ENCODE data around the gene LBP.

The LBP gene

DNA sequence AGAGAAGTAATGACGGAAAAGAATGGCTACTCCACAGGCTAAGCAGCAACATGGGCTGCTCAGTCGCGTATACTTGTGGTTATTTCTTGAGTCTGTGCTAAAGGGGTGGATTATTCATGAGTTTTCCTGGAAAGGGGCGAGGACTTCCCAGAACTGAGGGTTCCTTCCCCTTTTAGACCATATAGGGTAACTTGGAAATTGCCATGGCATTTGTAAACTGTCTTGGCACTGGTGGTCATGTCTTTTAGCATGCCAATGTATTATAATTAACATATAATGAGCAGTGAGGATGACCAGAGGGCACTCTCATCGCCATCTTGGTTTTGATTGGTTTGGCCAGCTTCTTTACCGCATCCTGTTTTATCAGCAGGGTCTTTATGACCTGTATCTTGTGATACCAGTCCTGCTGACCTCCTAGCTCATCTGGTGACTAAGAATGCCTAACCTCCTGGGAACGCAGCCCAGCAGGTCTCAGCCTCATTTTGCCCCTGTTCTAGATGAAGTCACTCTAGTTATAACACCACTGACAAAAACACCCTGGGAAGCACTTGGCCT, 11.4 kb downstream of the LBP start:
- TF ChIP-seq, protein P1, sequence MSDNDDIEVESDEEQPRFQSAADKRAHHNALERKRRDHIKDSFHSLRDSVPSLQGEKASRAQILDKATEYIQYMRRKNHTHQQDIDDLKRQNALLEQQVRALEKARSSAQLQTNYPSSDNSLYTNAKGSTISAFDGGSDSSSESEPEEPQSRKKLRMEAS (IDR thresholded peaks at IDR 0.05): no peak
- TF ChIP-seq, protein P2, sequence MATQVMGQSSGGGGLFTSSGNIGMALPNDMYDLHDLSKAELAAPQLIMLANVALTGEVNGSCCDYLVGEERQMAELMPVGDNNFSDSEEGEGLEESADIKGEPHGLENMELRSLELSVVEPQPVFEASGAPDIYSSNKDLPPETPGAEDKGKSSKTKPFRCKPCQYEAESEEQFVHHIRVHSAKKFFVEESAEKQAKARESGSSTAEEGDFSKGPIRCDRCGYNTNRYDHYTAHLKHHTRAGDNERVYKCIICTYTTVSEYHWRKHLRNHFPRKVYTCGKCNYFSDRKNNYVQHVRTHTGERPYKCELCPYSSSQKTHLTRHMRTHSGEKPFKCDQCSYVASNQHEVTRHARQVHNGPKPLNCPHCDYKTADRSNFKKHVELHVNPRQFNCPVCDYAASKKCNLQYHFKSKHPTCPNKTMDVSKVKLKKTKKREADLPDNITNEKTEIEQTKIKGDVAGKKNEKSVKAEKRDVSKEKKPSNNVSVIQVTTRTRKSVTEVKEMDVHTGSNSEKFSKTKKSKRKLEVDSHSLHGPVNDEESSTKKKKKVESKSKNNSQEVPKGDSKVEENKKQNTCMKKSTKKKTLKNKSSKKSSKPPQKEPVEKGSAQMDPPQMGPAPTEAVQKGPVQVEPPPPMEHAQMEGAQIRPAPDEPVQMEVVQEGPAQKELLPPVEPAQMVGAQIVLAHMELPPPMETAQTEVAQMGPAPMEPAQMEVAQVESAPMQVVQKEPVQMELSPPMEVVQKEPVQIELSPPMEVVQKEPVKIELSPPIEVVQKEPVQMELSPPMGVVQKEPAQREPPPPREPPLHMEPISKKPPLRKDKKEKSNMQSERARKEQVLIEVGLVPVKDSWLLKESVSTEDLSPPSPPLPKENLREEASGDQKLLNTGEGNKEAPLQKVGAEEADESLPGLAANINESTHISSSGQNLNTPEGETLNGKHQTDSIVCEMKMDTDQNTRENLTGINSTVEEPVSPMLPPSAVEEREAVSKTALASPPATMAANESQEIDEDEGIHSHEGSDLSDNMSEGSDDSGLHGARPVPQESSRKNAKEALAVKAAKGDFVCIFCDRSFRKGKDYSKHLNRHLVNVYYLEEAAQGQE (IDR thresholded peaks at IDR 0.05; ENCODE audit: low read depth): no peak
- TF ChIP-seq RAD21 (IDR thresholded peaks at IDR 0.05; ENCODE audit: low read depth): no peak
- TF ChIP-seq ZBTB7A (IDR thresholded peaks at IDR 0.05; ENCODE audit: low read depth): no peak

DNA sequence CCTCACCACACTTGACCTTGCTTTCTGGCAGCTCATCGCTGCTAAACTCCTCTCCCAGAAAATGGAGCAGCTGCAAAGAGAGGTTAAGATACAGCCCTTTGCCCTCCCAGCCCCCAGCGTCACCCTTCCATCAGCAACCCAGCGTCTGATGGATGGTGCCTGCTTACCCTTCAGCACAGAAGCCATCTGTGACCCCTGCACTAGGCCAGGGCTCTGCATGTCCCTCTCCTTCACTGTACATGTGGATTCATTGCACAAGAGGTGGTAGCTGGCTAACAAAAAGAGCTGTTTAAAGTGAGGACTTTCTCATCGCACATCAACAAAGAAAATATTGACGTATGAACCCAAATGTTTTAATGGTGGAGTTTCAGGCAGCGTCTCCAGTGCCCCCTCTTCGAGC, 12.3 kb downstream of the LBP start:
- TF ChIP-seq, protein P2 (IDR thresholded peaks at IDR 0.05; ENCODE audit: low read depth): no peak
- TF ChIP-seq EP300 (IDR thresholded peaks at IDR 0.05; ENCODE audit: borderline replicate concordance) (no peak), YY1 (IDR thresholded peaks at IDR 0.05; ENCODE audit: low read depth) (no peak), ZBTB7A (IDR thresholded peaks at IDR 0.05; ENCODE audit: low read depth) (no peak), EGR1 (IDR thresholded peaks at IDR 0.05) (no peak), TEAD4 (IDR thresholded peaks at IDR 0.05) (no peak), NFIC (IDR thresholded peaks at IDR 0.05) (no peak), TCF12 (IDR thresholded peaks at IDR 0.05; ENCODE audit: low read depth) (no peak), CEBPB (IDR thresholded peaks at IDR 0.05) (no peak), FOXM1 (IDR thresholded peaks at IDR 0.05; ENCODE audit: borderline replicate concordance, low read depth) (no peak), RAD21 (IDR thresholded peaks at IDR 0.05; ENCODE audit: low read depth) (no peak), CREB1 (IDR thresholded peaks at IDR 0.05; ENCODE audit: low read depth) (no peak), TAF1 (IDR thresholded peaks at IDR 0.05; ENCODE audit: low read depth) (no peak)
- TF ChIP-seq, protein P1 (IDR thresholded peaks at IDR 0.05): no peak
- TF ChIP-seq, protein P3, sequence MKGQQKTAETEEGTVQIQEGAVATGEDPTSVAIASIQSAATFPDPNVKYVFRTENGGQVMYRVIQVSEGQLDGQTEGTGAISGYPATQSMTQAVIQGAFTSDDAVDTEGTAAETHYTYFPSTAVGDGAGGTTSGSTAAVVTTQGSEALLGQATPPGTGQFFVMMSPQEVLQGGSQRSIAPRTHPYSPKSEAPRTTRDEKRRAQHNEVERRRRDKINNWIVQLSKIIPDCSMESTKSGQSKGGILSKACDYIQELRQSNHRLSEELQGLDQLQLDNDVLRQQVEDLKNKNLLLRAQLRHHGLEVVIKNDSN (IDR thresholded peaks at IDR 0.05): no peak

DNA sequence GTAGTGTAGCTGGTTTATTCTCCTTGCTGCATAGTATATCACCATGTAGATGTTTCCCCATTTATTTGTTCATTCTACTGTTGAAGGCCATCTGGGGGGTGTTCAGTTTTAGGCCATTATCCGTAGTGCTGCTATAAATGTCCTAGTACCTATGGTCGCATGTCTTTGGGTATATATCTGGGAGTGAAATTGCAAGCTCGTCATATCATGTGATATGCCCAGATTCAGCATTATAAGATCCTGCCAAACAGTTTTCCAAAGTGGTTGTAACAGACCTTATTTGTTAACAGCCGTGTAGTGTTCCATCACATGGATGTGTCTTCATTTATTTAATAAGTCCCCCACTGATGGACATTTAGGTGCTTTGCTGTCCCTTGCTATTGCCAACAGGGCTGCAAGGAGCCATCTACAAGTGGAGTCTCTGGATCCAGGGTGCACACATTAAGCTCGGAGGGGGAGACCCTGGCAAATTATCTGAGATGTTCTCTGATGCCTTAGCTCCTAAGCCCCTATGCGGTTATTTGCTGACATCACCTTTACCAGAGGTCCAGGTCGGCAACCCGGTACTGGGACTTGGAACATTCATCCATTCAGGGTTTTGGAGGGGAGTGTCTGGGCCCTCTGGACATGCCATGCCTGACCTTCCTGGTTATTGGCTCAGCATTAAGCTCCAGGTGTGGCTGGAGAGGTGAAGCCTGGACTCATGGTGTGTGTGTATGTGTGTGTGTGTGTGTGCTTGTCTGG, 16.9 kb downstream of the LBP start:
- TF ChIP-seq CEBPB (IDR thresholded peaks at IDR 0.05) (no peak), TCF12 (IDR thresholded peaks at IDR 0.05; ENCODE audit: low read depth) (no peak), CREB1 (IDR thresholded peaks at IDR 0.05; ENCODE audit: low read depth) (no peak), RAD21 (IDR thresholded peaks at IDR 0.05; ENCODE audit: low read depth) (no peak), EGR1 (IDR thresholded peaks at IDR 0.05) (no peak), NFIC (IDR thresholded peaks at IDR 0.05) (no peak), ZBTB7A (IDR thresholded peaks at IDR 0.05; ENCODE audit: low read depth) (no peak), EP300 (IDR thresholded peaks at IDR 0.05; ENCODE audit: borderline replicate concordance) (no peak), TEAD4 (IDR thresholded peaks at IDR 0.05) (no peak)
- TF ChIP-seq, protein P3 (IDR thresholded peaks at IDR 0.05): no peak
- TF ChIP-seq, protein P1 (IDR thresholded peaks at IDR 0.05): no peak

DNA sequence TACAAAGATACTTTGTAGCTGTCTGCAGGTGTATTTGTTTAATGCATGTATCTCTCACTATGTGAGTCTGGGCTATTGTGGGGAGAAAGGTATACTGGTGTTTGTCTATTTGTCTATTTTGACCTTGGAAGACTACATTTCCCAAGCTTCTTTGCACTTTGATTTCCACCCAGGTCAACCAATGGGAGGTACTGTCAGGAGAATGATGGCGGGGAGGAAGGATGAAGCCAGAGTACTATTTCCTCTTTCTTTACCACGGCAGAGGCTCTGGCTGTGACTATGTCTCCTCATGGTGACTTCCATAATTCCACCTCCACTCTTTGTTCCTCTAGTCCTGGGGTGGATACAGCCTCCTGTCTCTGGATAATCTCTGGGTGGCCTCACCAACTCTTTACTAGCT, 23.1 kb downstream of the LBP start:
- TF ChIP-seq RAD21 (IDR thresholded peaks at IDR 0.05; ENCODE audit: low read depth) (no peak), CREB1 (IDR thresholded peaks at IDR 0.05; ENCODE audit: low read depth) (no peak), EP300 (IDR thresholded peaks at IDR 0.05; ENCODE audit: borderline replicate concordance) (no peak), CEBPB (IDR thresholded peaks at IDR 0.05) (no peak), NFIC (IDR thresholded peaks at IDR 0.05) (no peak), TAF1 (IDR thresholded peaks at IDR 0.05; ENCODE audit: low read depth) (no peak), YY1 (IDR thresholded peaks at IDR 0.05; ENCODE audit: low read depth) (peak; percentile 63)
- TF ChIP-seq, protein P1 (IDR thresholded peaks at IDR 0.05): no peak

DNA sequence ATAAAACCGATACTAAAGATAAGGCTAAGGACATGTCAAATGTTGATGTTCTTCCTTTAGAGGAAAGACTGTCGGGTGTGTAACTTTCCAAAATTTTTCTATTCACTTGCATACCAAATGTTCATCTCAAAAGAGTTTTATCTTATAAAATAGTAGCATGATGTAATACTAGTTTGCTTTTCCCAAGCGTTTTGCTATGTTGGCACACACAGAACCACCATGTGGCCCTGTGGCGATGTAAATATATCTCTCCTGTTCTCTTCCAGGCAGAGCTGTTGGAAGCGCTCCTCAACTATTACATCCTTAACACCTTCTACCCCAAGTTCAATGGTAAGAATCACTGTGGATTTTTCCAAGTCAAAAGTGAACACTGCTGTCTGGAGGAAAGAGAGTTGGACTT, 26.5 kb downstream of the LBP start:
- TF ChIP-seq TEAD4 (IDR thresholded peaks at IDR 0.05) (no peak), EP300 (IDR thresholded peaks at IDR 0.05; ENCODE audit: borderline replicate concordance) (no peak), CEBPB (IDR thresholded peaks at IDR 0.05) (no peak), FOXM1 (IDR thresholded peaks at IDR 0.05; ENCODE audit: borderline replicate concordance, low read depth) (no peak), YY1 (IDR thresholded peaks at IDR 0.05; ENCODE audit: low read depth) (no peak)

Measured in Ishikawa (cell line).